Retinal pigment epithelial cell (primary cell): Measurements from ENCODE around the gene CNTNAP2.

Experiments used
- DNase-seq: peaks from one replicate; pipeline ENCODE4 v3.0.0-alpha.2; 2010; ENCODE audit warnings: low read depth
- H3K4me3 ChIP-seq: 2 replicates; pipeline ENCODE4 v1.5.1; 2011; ENCODE audit warnings: mild to moderate bottlenecking, low read length, control low read depth, moderate library complexity
- CTCF ChIP-seq: conservative IDR thresholded peaks from 2 replicates; pipeline ENCODE4 v1.5.1; 2011; ENCODE audit warnings: low read depth, low read length, control low read depth, inconsistent platforms

The CNTNAP2 gene

GRCh38 chr7:147053746-147054145, 937.1 kb downstream of the CNTNAP2 start:
- DNase-seq: no peak
- no peak overlapping the region for H3K4me3 ChIP-seq
- no peak for TF ChIP-seq CTCF

GRCh38 chr7:147060070-147060469, 943.5 kb downstream of the CNTNAP2 start:
- no peak for DNase-seq
- TF ChIP-seq CTCF: no peak
- no peak overlapping the region for H3K4me3 ChIP-seq

- no peak overlapping the region for H3K4me3 ChIP-seq
- no peak for DNase-seq
- no peak for TF ChIP-seq CTCF
These were observed 946.3 kb downstream of the CNTNAP2 start for GRCh38 chr7:147062897-147063296.

- TF ChIP-seq CTCF: no peak
- DNase-seq: no peak
- no peak overlapping the region for H3K4me3 ChIP-seq
These were observed 952.2 kb downstream of the CNTNAP2 start for GRCh38 chr7:147068842-147069241.

- TF ChIP-seq CTCF: no peak
- no peak overlapping the region for H3K4me3 ChIP-seq
- DNase-seq: no peak
These were observed 953.2 kb downstream of the CNTNAP2 start for GRCh38 chr7:147069771-147070170.

GRCh38 chr7:147070886-147071285, 954.3 kb downstream of the CNTNAP2 start:
- DNase-seq: no peak
- no peak overlapping the region for H3K4me3 ChIP-seq
- no peak for TF ChIP-seq CTCF

- DNase-seq: no peak
- no peak overlapping the region for H3K4me3 ChIP-seq
- no peak for TF ChIP-seq CTCF
These were observed 954.9 kb downstream of the CNTNAP2 start for GRCh38 chr7:147071536-147071935.
